ENCODE measurements around the gene MRPL43. TPM values are rescaled to one million over a fixed set of nuclear protein-coding genes. Genes with fewer than 3 reads are reported as not detected.

Gene MRPL43
- total and polyA plus RNA-seq, 10 of the 15 experiments (the other 5 are each of a cell fraction or from before 2014, with no cell fraction given) = 16.6 to 108 (median 65.1) TPM

DNA sequence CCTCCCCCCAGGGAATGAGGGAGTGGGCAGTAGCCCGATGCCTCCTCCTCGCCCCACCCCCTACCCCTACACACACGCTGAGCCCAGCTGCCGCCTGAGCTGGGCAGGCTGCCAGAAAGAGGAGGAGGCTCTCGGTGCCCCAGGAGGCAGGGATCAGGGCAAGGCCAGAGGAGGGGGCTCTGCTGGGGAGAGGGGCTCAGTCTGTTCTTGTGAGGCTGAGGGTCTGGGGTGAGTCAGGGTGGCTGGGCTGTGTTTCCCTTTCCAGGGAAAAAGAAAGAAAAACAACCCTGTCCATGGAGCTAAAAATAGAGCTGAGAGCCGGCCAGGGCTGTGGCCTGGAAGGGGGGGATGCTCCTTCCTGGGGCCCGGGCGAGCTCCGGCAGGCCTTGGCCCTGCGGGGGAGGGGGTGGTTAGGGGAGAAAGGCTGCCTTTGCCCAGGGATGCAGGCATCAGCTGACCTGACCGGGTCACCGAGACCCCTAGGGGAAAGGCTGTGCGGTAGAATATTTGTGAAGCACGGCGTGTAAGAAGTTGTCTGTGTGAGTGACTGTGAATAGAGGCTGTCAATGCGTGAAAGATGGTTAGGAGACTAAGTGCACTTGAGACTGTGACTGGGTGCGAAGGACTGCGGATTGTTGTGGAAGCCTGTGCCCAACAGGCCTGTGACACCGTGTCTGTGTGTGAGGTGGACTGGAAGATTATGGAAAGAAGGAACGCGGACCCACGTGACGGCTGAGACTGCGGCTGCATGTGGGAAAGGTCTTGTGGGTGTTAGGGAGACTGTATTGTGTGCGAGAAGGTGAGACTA, 11.1 kb upstream of the MRPL43 start:
- BruUV-seq (replicated peaks) = no TSS peak
- peaks cover 10% of the 10 kb centered on the region for H3K79me2 ChIP-seq (ENCODE audit: control insufficient read depth, insufficient read depth, low read length)
- no peak for DNase-seq (ENCODE audit: low read depth, low spot score)
- ChIA-PET POLR2A (interaction anchor here (0.6 to 3.8 kb wide), 10 partner anchors 12 to 491 kb away, joined by 3 to 23 read pairs (median 4); partner anchors contain the start of genes KAZALD1, MRPL43 and TWNK), RAD21 (ENCODE audit: unreplicated experiment) (interaction anchor here (0.6 to 4.6 kb wide), 14 partner anchors 11 to 1249 kb away, joined by 3 to 26 read pairs (median 4); partner anchors contain the start of genes KAZALD1, MRPL43, PDZD7 and SFXN3), CTCF (interaction anchor here (0.6 to 5.7 kb wide), 29 partner anchors 8 to 997 kb away, joined by 3 to 91 read pairs (median 4); partner anchors contain the start of genes KAZALD1, MRPL43, PDZD7 and SEMA4G), SMC1A (ENCODE audit: uncharacterized antibody, unreplicated experiment) (interaction anchor here (1.4 to 2.0 kb wide), 4 partner anchors 12 to 43 kb away, joined by 4 to 9 read pairs (median 6); no protein-coding TSS in a partner anchor)
- peak overlapping the region; percentile 99 for H3K4me2 ChIP-seq (ENCODE audit: control insufficient read depth, insufficient read depth)
- H3K27ac ChIP-seq (ENCODE audit: control insufficient read depth, insufficient read depth) = peak overlapping the region; percentile 88
- no peaks in the 10 kb centered on the region for H3K27me3 ChIP-seq (replicated peaks in 1 of 2; ENCODE audit: control insufficient read depth in 2 of 2, insufficient read depth in 2 of 2, low read length in 1 of 2)
- ATAC-seq = peak; percentile 60
- 9% methylated on average over 22 of the region's 25 CpGs for WGBS (ENCODE audit: insufficient coverage, insufficient replicate concordance, low lambda C conversion rate, missing lambda C conversion rate)
- no peaks in the 10 kb centered on the region for H4K20me1 ChIP-seq (ENCODE audit: control insufficient read depth, insufficient read depth)
- no peak for FAIRE-seq
- peak overlapping the region; percentile 86 for H3K4me3 ChIP-seq
- H3K9me3 ChIP-seq (replicated peaks; ENCODE audit: control insufficient read depth, insufficient read depth, low read length) = no peaks in the 10 kb centered on the region
- H2AFZ ChIP-seq (ENCODE audit: control insufficient read depth, low read depth, low read length) = peak overlapping the region; percentile 90
- intact Hi-C loops (cut with micrococcal nuclease; ENCODE audit: unreplicated experiment) (loop anchor here (5.0 kb wide), 1 partner anchor 86 kb away; the partner anchor contains the start of gene SLF2), in situ Hi-C loops (cut with MboI) (no loop called here)
- peaks cover 0 to 2% of the 10 kb centered on the region in 2 experiments; a peak in 2 of 4 replicates for H3K36me3 ChIP-seq (ENCODE audit: control insufficient read depth in 2 of 2, insufficient read depth in 2 of 2, low read length in 1 of 2)
- H3K9ac ChIP-seq (ENCODE audit: control insufficient read depth, insufficient read depth, low read length) = peak overlapping the region; percentile 63
- H3K4me1 ChIP-seq (ENCODE audit: control insufficient read depth, insufficient read depth, low read length) = peaks cover 17% of the 10 kb centered on the region
- TF ChIP-seq RAD51 (IDR thresholded peaks at IDR 0.05) = peak; percentile 70; the same call in 1 of the 2 replicates
- peak in 1 of 2 experiments; percentile 45; a peak in 1 of 3 replicates for TF ChIP-seq EGR1 (IDR thresholded peaks at IDR 0.05; ENCODE audit: borderline replicate concordance in 1 of 2, low read depth in 2 of 2, low read length in 2 of 2)
- TF ChIP-seq SPI1 (IDR thresholded peaks at IDR 0.05; ENCODE audit: borderline replicate concordance, insufficient read depth, low read depth, low read length) = peak; percentile 43; the same call in 1 of the 2 replicates
- TF ChIP-seq LARP7 (IDR thresholded peaks at IDR 0.05) = no peak
- no peak for TF ChIP-seq TCF7 (IDR thresholded peaks at IDR 0.05; ENCODE audit: borderline replicate concordance)
- TF ChIP-seq SMAD5 (IDR thresholded peaks at IDR 0.05; ENCODE audit: low read depth) = no peak
- TF ChIP-seq NR2F1 (conservative IDR thresholded peaks at IDR 0.05) = no peak
- TF ChIP-seq MTA2 (IDR thresholded peaks at IDR 0.05; ENCODE audit: low read depth) = peak; percentile 22; the same call in 1 of the 2 replicates
- TF ChIP-seq SMAD1 (IDR thresholded peaks at IDR 0.05; ENCODE audit: low read depth, partially characterized antibody) = peak; percentile 88
- TF ChIP-seq EZH2 (IDR thresholded peaks at IDR 0.05; ENCODE audit: borderline replicate concordance, control insufficient read depth, low read depth, low read length) = no peak
- TF ChIP-seq, protein P1, sequence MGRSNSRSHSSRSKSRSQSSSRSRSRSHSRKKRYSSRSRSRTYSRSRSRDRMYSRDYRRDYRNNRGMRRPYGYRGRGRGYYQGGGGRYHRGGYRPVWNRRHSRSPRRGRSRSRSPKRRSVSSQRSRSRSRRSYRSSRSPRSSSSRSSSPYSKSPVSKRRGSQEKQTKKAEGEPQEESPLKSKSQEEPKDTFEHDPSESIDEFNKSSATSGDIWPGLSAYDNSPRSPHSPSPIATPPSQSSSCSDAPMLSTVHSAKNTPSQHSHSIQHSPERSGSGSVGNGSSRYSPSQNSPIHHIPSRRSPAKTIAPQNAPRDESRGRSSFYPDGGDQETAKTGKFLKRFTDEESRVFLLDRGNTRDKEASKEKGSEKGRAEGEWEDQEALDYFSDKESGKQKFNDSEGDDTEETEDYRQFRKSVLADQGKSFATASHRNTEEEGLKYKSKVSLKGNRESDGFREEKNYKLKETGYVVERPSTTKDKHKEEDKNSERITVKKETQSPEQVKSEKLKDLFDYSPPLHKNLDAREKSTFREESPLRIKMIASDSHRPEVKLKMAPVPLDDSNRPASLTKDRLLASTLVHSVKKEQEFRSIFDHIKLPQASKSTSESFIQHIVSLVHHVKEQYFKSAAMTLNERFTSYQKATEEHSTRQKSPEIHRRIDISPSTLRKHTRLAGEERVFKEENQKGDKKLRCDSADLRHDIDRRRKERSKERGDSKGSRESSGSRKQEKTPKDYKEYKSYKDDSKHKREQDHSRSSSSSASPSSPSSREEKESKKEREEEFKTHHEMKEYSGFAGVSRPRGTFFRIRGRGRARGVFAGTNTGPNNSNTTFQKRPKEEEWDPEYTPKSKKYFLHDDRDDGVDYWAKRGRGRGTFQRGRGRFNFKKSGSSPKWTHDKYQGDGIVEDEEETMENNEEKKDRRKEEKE (IDR thresholded peaks at IDR 0.05) = no peak
- peak; percentile 70 for TF ChIP-seq MEF2B (IDR thresholded peaks at IDR 0.05; ENCODE audit: partially characterized antibody, poor library complexity, severe bottlenecking)
- TF ChIP-seq CHD2 (IDR thresholded peaks at IDR 0.05; ENCODE audit: borderline replicate concordance, low read depth, low read length) = 0 out of 2 replicates have a peak, but pooled peaks have one; percentile 37
- TF ChIP-seq, protein P2, sequence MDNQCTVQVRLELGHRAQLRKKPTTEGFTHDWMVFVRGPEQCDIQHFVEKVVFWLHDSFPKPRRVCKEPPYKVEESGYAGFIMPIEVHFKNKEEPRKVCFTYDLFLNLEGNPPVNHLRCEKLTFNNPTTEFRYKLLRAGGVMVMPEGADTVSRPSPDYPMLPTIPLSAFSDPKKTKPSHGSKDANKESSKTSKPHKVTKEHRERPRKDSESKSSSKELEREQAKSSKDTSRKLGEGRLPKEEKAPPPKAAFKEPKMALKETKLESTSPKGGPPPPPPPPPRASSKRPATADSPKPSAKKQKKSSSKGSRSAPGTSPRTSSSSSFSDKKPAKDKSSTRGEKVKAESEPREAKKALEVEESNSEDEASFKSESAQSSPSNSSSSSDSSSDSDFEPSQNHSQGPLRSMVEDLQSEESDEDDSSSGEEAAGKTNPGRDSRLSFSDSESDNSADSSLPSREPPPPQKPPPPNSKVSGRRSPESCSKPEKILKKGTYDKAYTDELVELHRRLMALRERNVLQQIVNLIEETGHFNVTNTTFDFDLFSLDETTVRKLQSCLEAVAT (IDR thresholded peaks at IDR 0.05) = peak; percentile 78
- TF ChIP-seq, protein P3, sequence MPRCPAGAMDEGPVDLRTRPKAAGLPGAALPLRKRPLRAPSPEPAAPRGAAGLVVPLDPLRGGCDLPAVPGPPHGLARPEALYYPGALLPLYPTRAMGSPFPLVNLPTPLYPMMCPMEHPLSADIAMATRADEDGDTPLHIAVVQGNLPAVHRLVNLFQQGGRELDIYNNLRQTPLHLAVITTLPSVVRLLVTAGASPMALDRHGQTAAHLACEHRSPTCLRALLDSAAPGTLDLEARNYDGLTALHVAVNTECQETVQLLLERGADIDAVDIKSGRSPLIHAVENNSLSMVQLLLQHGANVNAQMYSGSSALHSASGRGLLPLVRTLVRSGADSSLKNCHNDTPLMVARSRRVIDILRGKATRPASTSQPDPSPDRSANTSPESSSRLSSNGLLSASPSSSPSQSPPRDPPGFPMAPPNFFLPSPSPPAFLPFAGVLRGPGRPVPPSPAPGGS (IDR thresholded peaks at IDR 0.05; ENCODE audit: borderline replicate concordance, insufficient read depth, low read depth, low read length, poor library complexity, severe bottlenecking) = no peak

Measured in GM12878 (cell line).